HCT116 (cell line): ENCODE data around the gene MTFR1L. TPM values are rescaled to one million over a fixed set of nuclear protein-coding genes. Genes with fewer than 3 reads are reported as not detected.

Experiments used
- ATAC-seq: fragments of 200-7000 bp; cut with Tn5 transposase; 2 replicates; pipeline ENCODE4 v1.9.1; 2020; ENCODE audit warnings: mild to moderate bottlenecking, moderate library complexity
- BruUV-seq: library from RNA; stranded (reverse); fragments of 400-500 nt; replicated peaks from 2 replicates; lab custom pipeline; 2021; lab: Mats Ljungman, UMichigan
- CTCF ChIA-PET: fragments of 300-600 bp; sonication (Branson Sonifier 250); formaldehyde crosslinking; loops from one replicate; lab custom pipeline; 2021; ENCODE audit warnings: antibody characterized with exemption; lab: Charles Lee
- POLR2A ChIA-PET: fragments of 300-600, 350-600 bp; sonication (Branson Sonifier 250); formaldehyde crosslinking; loops from one replicate; lab custom pipeline; 2021; ENCODE audit warnings: antibody characterized with exemption; lab: Charles Lee
- RAD21 ChIA-PET, 2 experiments: fragments of 300-600 bp; sonication (Branson Sonifier 250); formaldehyde crosslinking; loops; one replicate each; lab custom pipeline; 2023; ENCODE audit warnings: low total read pairs in 2 of 2; ENCODE audit not compliant: uncharacterized antibody in 2 of 2, unreplicated experiment in 2 of 2, low non-redundant PET in 1 of 2; lab: Charles Lee
- DNase-seq: peaks from one replicate; pipeline ENCODE4 v3.0.0-alpha.2; 2010; ENCODE audit warnings: low read depth, low spot score
- H2AFZ ChIP-seq: fragments of 200-600 bp; shearing (Covaris generic), sonication (generic); 2 replicates; pipeline ENCODE4 v1.6.1; 2017; ENCODE audit warnings: low read depth, mixed run types, mixed read lengths, antibody characterized with exemption, low read length; ENCODE audit not compliant: poor library complexity, severe bottlenecking
- H3K27ac ChIP-seq: 2 replicates; pipeline ENCODE4 v1.5.1; 2012; ENCODE audit warnings: low read depth, low read length
- H3K27me3 ChIP-seq: fragments of 200-600 bp; sonication (generic); 2 replicates; pipeline ENCODE4 v1.6.1; 2016; ENCODE audit warnings: mixed run types, low read length, mixed read lengths; ENCODE audit not compliant: insufficient read depth
- H3K36me3 ChIP-seq, 2 experiments: fragments of 200-500 bp in 1 of 2; fragments of 200-600 bp in 1 of 2; sonication (Bioruptor generic) in 1 of 2; sonication (generic) in 1 of 2; 2 replicates each; pipeline versions ENCODE4 v1.5.1 to v1.6.1; 2014 to 2016; ENCODE audit warnings: low read length in 2 of 2, inconsistent platforms in 1 of 2, mixed read lengths in 1 of 2, mixed run types in 1 of 2; ENCODE audit not compliant: insufficient read depth in 2 of 2, control insufficient read depth in 1 of 2
- H3K4me1 ChIP-seq, 2 experiments: fragments of 200-600 bp in 1 of 2; sonication (generic) in 1 of 2; 2 replicates each; pipeline versions ENCODE4 v1.5.1 to v1.6.1; 2012 to 2017; ENCODE audit warnings: low read length in 2 of 2, inconsistent platforms in 1 of 2, mild to moderate bottlenecking in 1 of 2, mixed read lengths in 1 of 2, mixed run types in 1 of 2, moderate library complexity in 1 of 2; ENCODE audit not compliant: insufficient read depth in 2 of 2, control insufficient read depth in 1 of 2
- H3K4me2 ChIP-seq: fragments of 200-600 bp; sonication (generic); 2 replicates; pipeline ENCODE4 v1.6.1; 2017; ENCODE audit warnings: mixed run types, low read length, mixed read lengths
- H3K4me3 ChIP-seq, 2 experiments: fragments of 200-600 bp in 1 of 2; sonication (generic) in 1 of 2; replicated peaks in 1 of 2; 2 replicates each; pipeline ENCODE4 v1.5.1; 2011 to 2016; ENCODE audit warnings: low read length in 2 of 2, control low read depth in 1 of 2, low read depth in 1 of 2, mild to moderate bottlenecking in 1 of 2, mixed read lengths in 1 of 2, mixed run types in 1 of 2
- H3K79me2 ChIP-seq: fragments of 200-600 bp; sonication (generic); 2 replicates; pipeline ENCODE4 v1.6.1; 2017; ENCODE audit warnings: mild to moderate bottlenecking, mixed run types, low read length, moderate library complexity, mixed read lengths; ENCODE audit not compliant: insufficient read depth
- H3K9ac ChIP-seq: fragments of 200-600 bp; sonication (generic); 2 replicates; pipeline ENCODE4 v1.6.1; 2016; ENCODE audit warnings: low read length, mixed read lengths
- H3K9me2 ChIP-seq: fragments of 200-600 bp; sonication (generic), shearing (Covaris generic); 2 replicates; pipeline ENCODE4 v1.6.1; 2017; ENCODE audit warnings: mixed run types, mild to moderate bottlenecking, moderate library complexity; ENCODE audit not compliant: insufficient read depth
- H3K9me3 ChIP-seq, 2 experiments: fragments of 200-500 bp in 1 of 2; fragments of 200-600 bp in 1 of 2; sonication (Bioruptor generic) in 1 of 2; sonication (generic) in 1 of 2; 2 replicates each; pipeline ENCODE4 v1.6.1; 2014 to 2017; ENCODE audit warnings: low read length in 2 of 2, mixed read lengths in 2 of 2, inconsistent platforms in 1 of 2, low read depth in 1 of 2, mild to moderate bottlenecking in 1 of 2, mixed run types in 1 of 2, moderate library complexity in 1 of 2; ENCODE audit not compliant: control insufficient read depth in 1 of 2, insufficient read depth in 1 of 2
- H4K20me1 ChIP-seq: fragments of 200-600 bp; sonication (generic), shearing (Covaris generic); 2 replicates; pipeline ENCODE4 v1.6.1; 2017; ENCODE audit warnings: mixed run types, mild to moderate bottlenecking, moderate library complexity; ENCODE audit not compliant: insufficient read depth
- CBX3 ChIP-seq: IDR thresholded peaks from 2 replicates; pipeline ENCODE4 v1.6.1; 2012; ENCODE audit warnings: low read depth
- CEBPB ChIP-seq: IDR thresholded peaks from 2 replicates; pipeline ENCODE4 v1.6.1; 2012; ENCODE audit warnings: low read depth
- EGR1 ChIP-seq: IDR thresholded peaks from 2 replicates; pipeline ENCODE4 v1.6.1; 2012; ENCODE audit warnings: low read depth
- EZH2 ChIP-seq: fragments of 200-600 bp; sonication (generic); IDR thresholded peaks from 2 replicates; pipeline ENCODE4 v1.6.1; 2017; ENCODE audit warnings: antibody characterized with exemption, mixed run types
- EZH2phosphoT487 ChIP-seq: fragments of 200-600 bp; IDR thresholded peaks from 2 replicates; pipeline ENCODE4 v1.6.1; 2018; ENCODE audit warnings: antibody characterized with exemption, borderline replicate concordance
- JUND ChIP-seq: IDR thresholded peaks from 2 replicates; pipeline ENCODE4 v1.6.1; 2012
- POLR2A ChIP-seq: IDR thresholded peaks from 2 replicates; pipeline ENCODE4 v1.7.0; 2011; ENCODE audit warnings: borderline replicate concordance; ENCODE audit not compliant: insufficient read depth, insufficient read length; ENCODE audit errors: extremely low read depth
- POLR2AphosphoS5 ChIP-seq: IDR thresholded peaks from 2 replicates; pipeline ENCODE4 v1.6.1; 2011; ENCODE audit warnings: mild to moderate bottlenecking, low read depth, low read length, moderate library complexity
- YY1 ChIP-seq: IDR thresholded peaks from 2 replicates; pipeline ENCODE4 v1.6.1; 2011; ENCODE audit warnings: low read length, low read depth, moderate library complexity, mild to moderate bottlenecking; ENCODE audit not compliant: insufficient replicate concordance; ENCODE audit errors: extremely low read depth
- intact Hi-C: fragments of 100-400 bp; cut with micrococcal nuclease; formaldehyde crosslinking; loops from 2 replicates; pipeline ENCODE4 v1.10.0; 2022
- total RNA-seq: library from RNA; stranded (reverse); gene quantifications from one replicate; pipeline ENCODE4 v1.2.1, GENCODE V29; 2021; ENCODE audit not compliant: unreplicated experiment
- TF ChIP-seq, protein P1 (sequence below): IDR thresholded peaks from 2 replicates; pipeline ENCODE4 v1.6.1; 2012; ENCODE audit warnings: low read depth
- TF ChIP-seq, protein P2 (sequence below): IDR thresholded peaks from 2 replicates; pipeline ENCODE4 v1.6.1; 2012
- TF ChIP-seq, protein P3 (sequence below): IDR thresholded peaks from 2 replicates; pipeline ENCODE4 v1.6.1; 2012

MTFR1L gene
- total RNA-seq, 1 experiment from 2014 or later = 35.8 TPM

DNA sequence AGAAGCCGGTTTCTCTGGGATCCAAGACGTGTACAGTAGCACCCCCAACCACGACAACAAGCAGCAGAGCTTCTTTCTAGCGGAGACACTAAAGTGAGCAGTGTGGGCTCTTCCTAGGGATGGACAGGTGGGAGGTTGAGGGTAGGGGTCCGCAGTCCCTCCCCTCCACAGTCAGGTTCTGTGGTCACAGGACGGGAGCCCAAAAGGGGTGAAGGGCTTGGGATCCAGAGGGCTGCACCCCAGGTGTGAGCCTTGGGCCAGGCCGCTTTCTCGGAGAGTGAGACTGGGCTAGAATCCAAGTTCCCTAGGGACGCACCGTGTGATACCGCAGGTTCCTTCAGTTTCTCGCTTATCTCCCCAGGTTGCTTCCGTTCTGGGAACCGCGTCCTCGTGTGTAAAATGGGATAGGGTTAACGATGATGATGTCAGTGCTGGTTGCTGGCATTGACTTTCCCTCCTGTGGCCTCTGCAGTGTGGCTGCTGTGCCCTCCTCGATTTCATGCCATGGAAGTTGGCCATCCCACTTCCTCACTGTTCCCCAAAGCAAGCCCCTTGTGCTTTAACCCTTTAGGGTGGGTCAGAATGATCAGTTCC lies 37.0 kb upstream of the MTFR1L start (continued):
- TF ChIP-seq POLR2A = no peak

DNA sequence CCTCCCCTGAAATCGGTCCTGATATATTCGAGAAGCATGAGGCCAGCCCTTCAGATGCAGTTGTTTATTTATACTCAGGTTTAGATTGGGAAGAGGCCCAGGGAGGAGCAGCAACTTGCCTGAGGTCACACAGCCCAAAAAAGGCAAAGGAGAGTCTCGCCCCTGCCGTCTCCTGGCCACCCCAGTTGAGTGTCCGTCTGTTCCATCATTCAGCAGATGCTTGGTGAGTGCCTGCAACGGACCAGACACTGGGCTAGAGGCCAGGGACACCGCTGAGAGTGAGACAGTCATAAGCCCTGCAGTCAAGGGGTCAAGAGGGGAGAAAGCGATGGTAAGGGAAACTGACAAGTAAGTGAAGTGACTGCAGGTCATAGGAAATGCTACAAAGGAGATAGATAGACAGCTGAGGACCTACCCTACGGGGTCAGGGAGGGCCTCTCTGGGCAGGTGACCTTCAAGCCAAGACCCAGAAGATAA lies 35.1 kb upstream of the MTFR1L start:
- peaks cover 18 to 21% of the 10 kb centered on the region in 2 experiments for H3K4me1 ChIP-seq

More for the DNA sequence above, 35.1 kb upstream of the MTFR1L start:
- Histone ChIP-seq H4K20me1 (no peaks in the 10 kb centered on the region), H3K27me3 (no peaks in the 10 kb centered on the region), H3K9me2 (no peaks in the 10 kb centered on the region), H3K9me3 (no peaks in the 10 kb centered on the region), H3K27ac (no peak overlapping the region), H3K79me2 (no peaks in the 10 kb centered on the region), H3K9ac (no peak overlapping the region), H3K36me3 (no peaks in the 10 kb centered on the region), H3K4me2 (no peak overlapping the region), H2AFZ (no peak overlapping the region), H3K4me3 (no peak overlapping the region)
- CTCF ChIA-PET = no interaction called here
- TF ChIP-seq CEBPB (no peak), CBX3 (no peak), JUND (no peak), EGR1 (no peak), EZH2 (no peak), POLR2AphosphoS5 (no peak), EZH2phosphoT487 (no peak), YY1 (no peak)
- TF ChIP-seq, protein P1, sequence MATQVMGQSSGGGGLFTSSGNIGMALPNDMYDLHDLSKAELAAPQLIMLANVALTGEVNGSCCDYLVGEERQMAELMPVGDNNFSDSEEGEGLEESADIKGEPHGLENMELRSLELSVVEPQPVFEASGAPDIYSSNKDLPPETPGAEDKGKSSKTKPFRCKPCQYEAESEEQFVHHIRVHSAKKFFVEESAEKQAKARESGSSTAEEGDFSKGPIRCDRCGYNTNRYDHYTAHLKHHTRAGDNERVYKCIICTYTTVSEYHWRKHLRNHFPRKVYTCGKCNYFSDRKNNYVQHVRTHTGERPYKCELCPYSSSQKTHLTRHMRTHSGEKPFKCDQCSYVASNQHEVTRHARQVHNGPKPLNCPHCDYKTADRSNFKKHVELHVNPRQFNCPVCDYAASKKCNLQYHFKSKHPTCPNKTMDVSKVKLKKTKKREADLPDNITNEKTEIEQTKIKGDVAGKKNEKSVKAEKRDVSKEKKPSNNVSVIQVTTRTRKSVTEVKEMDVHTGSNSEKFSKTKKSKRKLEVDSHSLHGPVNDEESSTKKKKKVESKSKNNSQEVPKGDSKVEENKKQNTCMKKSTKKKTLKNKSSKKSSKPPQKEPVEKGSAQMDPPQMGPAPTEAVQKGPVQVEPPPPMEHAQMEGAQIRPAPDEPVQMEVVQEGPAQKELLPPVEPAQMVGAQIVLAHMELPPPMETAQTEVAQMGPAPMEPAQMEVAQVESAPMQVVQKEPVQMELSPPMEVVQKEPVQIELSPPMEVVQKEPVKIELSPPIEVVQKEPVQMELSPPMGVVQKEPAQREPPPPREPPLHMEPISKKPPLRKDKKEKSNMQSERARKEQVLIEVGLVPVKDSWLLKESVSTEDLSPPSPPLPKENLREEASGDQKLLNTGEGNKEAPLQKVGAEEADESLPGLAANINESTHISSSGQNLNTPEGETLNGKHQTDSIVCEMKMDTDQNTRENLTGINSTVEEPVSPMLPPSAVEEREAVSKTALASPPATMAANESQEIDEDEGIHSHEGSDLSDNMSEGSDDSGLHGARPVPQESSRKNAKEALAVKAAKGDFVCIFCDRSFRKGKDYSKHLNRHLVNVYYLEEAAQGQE = no peak
- TF ChIP-seq, protein P2, sequence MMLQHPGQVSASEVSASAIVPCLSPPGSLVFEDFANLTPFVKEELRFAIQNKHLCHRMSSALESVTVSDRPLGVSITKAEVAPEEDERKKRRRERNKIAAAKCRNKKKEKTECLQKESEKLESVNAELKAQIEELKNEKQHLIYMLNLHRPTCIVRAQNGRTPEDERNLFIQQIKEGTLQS = no peak
- TF ChIP-seq, protein P3, sequence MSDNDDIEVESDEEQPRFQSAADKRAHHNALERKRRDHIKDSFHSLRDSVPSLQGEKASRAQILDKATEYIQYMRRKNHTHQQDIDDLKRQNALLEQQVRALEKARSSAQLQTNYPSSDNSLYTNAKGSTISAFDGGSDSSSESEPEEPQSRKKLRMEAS = no peak
- ATAC-seq (no peak), DNase-seq (no peak)
- POLR2A ChIA-PET = no interaction called here
- BruUV-seq = no TSS peak
- intact Hi-C loops = no loop called here
- RAD21 ChIA-PET = no interaction called here
